Epithelial cell of proximal tubule (primary cell): ENCODE data around the gene C1orf226. TPM values are rescaled to one million over a fixed set of nuclear protein-coding genes. Genes with fewer than 3 reads are reported as not detected.

ENCODE experiments used
- DNase-seq: peaks from one replicate; pipeline ENCODE4 v3.0.0-alpha.2; 2011; ENCODE audit warnings: low read depth
- H3K4me3 ChIP-seq: 2 replicates; pipeline ENCODE4 v1.5.1; 2011; ENCODE audit warnings: low read depth, mild to moderate bottlenecking, low read length
- total RNA-seq: library from RNA; depleted of rRNA; stranded (reverse); fragments of >200 nt; gene quantifications from 2 replicates; pipeline ENCODE4 v1.2.3, GENCODE V29; 2015
- TF ChIP-seq, protein P1 (sequence below): conservative IDR thresholded peaks from 2 replicates; pipeline ENCODE4 v1.5.1; 2012; ENCODE audit warnings: low read depth, mild to moderate bottlenecking, low read length

Gene C1orf226
- total RNA-seq, 1 donor from 2014 or later = 5.9 TPM

DNA sequence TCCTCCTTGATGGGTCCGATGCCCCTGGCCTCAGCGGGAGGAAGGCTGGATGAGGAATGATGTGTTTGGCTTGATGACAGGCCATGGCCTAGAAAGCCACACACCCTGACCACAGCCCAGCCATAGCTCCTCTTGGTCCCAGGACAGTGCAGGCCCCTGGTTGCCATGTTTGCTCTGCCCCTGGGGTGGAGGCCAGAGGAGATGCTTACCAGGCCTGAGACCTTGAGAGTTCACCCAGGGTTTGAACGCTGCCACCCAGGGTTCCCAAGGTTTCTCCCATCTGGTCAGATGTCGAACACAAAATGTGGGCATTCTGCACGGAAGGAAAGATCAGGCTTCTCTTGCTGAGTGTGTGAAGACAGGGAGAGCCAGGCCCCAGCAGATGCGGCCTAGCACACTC is 2.6 kb downstream of the C1orf226 start:
- no peak overlapping the region for H3K4me3 ChIP-seq
- no peak for DNase-seq
- TF ChIP-seq, protein P1, sequence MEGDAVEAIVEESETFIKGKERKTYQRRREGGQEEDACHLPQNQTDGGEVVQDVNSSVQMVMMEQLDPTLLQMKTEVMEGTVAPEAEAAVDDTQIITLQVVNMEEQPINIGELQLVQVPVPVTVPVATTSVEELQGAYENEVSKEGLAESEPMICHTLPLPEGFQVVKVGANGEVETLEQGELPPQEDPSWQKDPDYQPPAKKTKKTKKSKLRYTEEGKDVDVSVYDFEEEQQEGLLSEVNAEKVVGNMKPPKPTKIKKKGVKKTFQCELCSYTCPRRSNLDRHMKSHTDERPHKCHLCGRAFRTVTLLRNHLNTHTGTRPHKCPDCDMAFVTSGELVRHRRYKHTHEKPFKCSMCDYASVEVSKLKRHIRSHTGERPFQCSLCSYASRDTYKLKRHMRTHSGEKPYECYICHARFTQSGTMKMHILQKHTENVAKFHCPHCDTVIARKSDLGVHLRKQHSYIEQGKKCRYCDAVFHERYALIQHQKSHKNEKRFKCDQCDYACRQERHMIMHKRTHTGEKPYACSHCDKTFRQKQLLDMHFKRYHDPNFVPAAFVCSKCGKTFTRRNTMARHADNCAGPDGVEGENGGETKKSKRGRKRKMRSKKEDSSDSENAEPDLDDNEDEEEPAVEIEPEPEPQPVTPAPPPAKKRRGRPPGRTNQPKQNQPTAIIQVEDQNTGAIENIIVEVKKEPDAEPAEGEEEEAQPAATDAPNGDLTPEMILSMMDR = no peak

DNA sequence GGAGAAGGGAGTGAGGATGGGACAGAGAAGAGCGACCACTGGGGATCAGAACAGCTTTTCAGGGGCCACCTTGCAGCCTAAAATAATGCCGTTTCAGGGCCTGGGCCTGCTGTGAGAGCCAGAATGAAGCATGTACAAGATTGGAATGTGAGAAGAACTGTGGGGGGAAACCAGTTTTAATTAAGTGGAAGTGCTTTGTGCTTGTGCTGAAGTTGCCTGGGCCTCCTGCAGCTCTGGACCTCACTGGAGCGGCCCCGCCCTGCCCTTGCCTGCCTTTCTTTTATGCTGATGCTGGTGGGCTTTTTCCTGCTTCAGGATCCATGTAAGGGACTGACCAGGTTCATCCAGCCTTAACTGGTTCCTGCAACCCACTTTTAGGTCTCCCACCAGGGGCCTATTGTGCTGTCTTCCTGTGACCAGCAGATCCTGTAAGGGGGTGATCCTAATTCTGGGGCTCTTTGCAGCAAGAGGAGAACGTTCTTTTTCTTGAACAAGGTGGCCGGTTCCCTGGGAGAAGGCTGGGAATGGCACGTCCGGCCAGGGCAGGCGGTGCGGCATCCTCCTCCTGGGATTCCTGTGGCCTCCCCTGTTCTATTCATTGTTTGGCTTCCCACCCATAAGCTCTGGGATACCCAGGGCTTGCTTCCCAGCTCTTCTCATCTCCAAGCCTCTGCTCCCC is 3.2 kb downstream of the C1orf226 start:
- DNase-seq = no peak
- H3K4me3 ChIP-seq = no peak overlapping the region
- TF ChIP-seq, protein P1 = no peak

DNA sequence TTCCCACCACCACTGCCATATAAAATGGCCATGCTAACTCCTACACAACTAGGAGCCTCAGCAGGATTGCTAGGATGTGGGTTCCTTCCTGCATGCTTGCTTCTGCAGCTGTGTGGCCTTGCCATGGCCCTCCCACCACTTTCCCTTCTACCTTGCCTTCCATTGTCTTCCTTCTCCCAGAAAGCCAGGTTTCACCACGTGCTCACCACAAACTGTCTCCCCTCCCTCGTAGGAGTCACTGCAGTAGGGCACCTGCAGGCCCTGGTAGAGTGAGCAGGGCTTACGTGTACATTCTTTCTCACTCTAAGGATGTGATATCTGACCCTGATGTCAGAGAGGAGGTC is 3.7 kb downstream of the C1orf226 start:
- TF ChIP-seq, protein P1 = no peak
- DNase-seq = no peak
- H3K4me3 ChIP-seq = no peak overlapping the region

DNA sequence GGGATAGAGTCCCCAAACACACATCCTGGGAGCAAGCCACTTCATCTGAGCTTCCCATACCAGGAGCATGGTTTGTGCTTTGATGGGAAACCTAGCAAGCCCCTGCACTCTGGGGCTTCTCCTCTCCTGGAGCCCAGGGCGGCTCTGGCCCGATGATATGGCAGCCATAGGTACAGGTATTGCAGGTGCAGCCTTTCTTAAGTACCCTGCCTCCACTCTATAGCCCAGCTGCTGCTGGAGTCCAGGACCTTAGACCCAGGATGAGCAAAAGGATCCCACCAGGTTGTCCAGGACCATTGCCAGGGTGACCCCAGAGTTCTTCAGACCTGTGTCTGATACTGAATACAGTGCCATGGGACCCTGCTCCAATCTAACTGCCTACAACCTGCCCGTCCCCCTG is 4.2 kb downstream of the C1orf226 start:
- H3K4me3 ChIP-seq = no peak overlapping the region
- no peak for DNase-seq
- TF ChIP-seq, protein P1 = no peak

DNA sequence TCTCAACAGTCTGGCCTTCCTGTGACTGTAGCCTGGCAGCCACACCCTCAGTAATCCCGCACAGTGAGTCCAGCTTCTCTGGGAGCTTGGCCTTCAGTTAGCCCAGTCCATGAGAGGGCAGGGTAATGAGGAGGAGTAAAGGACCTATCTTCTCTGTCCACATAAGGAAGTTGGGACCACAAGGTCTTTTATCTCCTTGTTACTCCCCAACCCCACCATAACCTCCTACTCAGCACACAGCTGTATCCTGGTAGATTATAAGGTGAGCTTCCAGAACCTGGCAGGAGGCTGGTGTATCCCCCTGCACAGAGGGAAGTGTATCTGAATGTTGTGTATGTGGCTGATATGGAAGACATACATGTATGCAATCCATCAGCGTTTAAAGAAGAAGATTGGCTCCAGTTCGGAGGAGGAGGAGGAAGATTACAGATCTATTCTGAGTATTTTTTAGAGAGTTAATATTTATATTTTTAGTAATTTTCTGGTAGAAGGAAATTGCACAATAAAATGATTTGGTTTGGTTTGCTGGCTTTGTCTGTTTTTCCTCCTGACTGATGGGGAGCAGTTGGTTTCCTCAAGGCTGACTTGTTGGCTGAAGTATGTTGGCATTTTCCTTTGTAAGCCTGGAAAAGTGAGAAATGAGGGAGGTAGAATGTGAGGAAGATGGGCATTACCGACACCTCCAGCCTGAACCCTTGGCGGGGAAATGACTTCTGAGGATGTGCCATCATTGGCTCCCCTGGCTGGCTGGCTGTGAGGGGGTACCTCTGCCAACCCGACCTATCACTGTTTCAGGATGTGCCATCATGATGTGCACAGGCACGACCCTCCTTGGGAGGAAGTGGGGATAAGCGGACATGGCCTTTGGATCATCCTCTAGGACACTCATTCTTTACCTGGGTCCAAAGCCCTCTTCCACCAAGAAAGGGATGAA is 5.0 kb downstream of the C1orf226 start:
- H3K4me3 ChIP-seq = no peak overlapping the region
- TF ChIP-seq, protein P1 = no peak
- no peak for DNase-seq

DNA sequence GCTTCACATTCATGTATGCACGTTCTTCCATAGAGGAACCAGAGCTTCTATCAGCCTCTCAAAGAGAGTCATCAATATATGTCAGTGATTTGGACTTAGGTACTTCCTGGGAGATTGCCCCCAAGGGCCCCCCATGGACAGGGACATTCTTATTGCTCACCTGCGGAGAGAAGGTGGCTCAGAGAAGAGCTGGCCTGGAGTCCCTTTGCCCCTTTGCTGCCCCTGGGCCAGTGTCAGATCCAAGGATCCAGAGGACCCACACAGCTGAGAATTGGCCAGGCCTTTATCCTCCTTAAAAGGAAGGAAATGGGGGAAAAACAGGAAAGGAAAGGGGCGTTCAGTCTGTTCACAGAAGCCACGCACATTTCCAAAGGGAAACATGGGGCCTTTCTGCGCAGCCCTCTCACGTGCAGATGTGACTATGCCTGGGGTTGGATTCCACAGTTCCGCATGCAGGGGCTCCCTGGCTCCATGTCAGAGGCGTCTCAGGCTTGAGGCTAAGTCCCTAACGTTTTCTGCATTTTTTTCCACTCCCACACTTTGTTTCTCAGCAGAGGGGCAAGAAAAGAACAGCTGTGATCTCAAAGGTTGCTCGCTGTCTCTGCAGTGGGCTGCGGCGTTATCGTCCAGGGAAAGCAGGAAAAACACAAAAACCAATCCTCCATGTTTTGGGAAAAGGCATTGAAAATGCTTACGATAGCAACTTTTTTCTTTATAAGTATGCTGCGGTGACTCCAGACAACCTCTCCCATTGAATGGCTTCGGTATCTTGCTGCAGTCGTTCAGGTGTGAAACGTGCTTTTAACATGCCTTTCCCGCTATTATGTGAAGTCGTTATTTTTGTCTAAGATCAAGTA is 5.9 kb downstream of the C1orf226 start:
- no peak for DNase-seq
- TF ChIP-seq, protein P1 = no peak
- H3K4me3 ChIP-seq = no peak overlapping the region
